ENCODE results near the gene NEMP2.
A peak's percentile ranks its signal among the peaks of the same experiment; 100 is the strongest.

Gene NEMP2, protein sequence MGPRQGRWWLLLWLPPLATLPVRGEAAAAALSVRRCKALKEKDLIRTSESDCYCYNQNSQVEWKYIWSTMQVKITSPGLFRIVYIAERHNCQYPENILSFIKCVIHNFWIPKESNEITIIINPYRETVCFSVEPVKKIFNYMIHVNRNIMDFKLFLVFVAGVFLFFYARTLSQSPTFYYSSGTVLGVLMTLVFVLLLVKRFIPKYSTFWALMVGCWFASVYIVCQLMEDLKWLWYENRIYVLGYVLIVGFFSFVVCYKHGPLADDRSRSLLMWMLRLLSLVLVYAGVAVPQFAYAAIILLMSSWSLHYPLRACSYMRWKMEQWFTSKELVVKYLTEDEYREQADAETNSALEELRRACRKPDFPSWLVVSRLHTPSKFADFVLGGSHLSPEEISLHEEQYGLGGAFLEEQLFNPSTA

DNA sequence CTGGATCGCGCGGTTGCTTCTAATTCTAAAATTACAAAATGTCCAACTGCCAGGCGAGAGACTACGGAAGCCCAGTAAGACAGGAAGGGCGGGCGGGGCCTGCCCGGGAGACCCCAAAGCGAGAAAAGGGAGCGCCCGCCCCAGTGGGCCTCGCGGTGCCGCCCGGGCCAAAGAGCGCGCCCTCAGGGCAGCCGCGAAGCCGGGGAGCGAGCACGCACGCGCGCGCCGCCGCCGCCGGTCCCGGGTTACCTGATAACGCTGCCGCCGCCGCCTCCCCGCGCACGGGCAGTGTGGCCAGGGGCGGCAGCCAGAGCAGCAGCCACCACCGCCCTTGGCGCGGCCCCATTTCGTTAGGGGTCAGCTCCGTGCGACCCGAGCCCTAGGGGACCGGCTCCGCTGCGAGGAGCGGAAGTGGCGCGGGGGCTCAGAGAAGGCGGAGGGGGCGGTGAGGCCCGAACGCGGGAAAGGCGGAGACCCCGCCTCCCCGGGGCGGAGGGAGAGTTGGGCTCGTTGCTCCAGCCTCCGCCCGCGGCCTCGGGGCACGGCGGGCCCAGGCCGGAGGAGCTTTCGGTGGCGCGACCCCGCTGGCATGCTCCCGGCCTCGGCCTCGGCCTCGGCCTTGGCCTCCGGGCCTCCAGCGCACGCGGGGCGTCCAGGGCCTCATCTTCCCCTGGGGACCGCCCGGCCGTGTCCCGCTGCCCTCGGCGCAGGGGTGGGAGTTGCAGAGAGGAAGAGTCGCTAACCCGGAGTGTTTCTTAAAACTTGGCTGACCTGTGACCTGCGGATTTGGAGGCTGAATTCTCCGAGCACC lies at the start of gene NEMP2:
NEMP2 (minus strand) TSS at position 413 of the 811 bp plus-strand sequence; CDS start at position 346, 67 bp downstream.
- peak; percentile 76 for DNase-seq

DNA sequence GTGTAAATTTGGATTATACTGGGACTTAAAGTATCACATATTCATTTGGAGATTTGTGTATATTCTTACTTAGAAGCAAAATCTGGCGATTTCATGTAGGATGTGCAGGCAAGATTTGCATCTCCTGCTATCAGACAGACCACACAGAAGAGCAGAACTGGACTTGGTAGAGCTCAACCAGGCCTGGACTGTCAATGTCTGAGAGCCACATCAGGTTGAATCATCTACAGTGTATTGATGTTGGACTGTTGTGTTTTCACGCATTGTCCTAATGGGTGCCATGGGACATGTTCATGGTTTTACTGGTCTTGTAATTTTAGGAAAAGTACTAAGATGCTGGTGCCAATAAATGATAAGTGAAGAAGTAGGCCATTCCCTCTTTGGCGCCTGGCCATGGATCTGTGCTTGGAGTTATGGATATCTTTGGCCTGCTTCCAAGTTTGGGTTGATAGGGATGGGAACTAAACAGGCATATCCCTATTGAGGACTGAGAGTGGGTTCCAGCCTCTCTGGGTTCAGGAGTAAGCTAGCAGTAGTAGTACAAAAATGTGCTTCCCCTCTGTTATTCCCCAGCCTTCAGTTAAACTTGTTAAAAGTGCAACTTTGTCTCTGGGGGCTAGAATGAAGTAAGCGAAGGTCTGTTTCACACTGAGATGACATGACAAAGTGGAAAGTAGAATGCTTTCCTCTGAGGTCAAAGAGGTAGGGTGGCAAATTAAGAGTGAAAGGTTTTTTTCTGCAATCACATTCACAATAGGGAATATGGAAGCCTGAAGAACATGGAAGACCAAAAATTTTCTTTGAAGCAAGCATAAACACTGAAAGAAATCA lies 49.2 kb upstream of the NEMP2 start:
- no peak for DNase-seq

DNA sequence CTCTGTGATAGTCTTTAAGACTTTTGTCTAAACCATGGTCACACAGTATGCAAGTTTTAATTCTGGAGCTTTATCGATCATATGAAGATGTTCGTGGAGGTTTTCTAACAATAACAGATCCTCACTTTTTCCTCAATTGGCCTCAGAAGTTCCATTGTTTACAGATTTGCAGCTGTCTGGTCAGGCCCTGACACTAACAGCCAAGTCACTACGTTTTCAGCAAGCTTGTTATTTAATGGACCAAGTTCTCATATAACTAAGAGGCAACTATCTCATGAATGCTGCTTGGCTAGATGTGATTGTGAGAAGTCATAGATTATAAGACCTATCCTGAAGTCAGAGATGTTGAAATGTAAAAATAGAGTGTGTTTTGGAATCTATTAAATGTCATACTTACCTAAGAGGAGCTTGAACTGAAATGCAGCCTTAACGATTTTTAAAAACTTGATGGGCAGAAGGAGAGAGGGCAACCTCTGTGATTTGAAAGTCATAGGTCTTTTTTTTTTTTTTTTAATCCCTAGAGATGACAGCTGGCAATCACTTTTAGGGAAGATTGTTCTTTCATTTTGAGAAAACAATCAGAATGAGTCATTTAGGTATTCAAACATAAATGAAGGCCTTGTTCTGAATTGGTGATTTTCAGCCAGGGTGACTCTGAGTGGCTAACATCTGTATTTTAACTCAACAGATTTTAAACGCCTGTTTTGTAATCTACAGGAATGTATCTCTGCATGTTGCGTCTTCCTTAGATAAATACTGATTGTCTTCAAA lies 48.4 kb upstream of the NEMP2 start:
- DNase-seq: no peak

DNA sequence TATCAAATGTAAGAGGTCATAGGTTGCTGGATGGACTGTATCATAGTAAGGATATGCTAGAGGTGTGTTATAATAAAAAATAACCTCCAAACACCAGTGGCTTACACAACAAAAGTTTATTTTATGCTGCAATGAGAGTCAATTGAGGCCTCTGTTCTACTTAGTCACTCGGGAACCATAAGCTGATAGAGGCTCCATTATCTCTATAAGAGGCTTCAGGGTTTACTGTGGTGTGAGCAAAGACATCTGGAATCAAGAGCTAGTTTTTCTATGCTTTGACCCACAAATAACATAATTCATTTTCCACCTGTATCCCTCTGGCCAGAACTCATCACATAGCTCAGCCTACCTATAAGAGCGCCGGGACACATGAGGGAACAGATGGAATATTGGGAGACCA lies 47.5 kb upstream of the NEMP2 start:
- DNase-seq: no peak

DNA sequence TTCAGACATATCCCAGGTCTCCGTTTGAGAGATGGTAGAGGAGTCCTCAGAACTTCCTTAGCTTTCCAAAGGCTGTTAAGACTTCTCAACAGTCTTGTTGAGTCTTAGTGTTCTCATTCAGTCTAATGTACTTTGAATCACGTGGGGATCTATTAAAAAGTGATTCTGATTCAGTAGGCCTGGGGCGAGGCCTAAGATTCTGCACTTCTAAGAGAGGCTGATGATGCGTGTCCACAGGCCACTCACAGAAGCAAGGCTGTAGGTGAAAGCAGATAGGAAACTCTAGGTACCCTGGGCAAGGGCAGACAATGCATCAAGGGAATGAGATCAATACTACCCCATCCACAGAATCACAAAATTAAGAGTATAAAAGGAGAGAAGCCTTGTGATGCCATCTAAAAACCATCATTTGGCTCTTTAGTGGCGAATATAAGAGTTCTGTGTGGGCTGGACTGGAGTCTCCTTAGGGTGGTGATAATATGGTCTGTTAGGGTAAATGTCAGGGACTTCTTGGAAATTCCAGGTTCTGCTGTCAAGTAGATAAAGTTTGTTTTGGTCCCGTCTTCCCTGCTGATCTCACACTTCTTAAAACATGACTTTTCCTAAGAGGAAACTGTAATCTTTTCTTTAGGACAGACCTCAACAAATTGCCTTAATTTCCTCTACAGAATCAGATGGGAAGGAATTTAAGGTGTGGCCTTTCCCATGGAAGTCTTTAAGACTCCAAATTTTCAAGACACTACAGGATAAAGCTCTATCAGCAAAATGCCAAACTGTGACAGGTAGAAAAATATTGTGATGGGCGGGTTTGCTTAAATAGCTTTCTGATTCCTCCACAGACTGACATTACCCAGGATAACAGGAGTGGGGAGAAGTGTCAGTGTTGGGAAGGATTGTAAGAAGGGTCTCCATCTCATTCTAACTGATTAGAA lies 45.7 kb upstream of the NEMP2 start:
- no peak for DNase-seq

DNA sequence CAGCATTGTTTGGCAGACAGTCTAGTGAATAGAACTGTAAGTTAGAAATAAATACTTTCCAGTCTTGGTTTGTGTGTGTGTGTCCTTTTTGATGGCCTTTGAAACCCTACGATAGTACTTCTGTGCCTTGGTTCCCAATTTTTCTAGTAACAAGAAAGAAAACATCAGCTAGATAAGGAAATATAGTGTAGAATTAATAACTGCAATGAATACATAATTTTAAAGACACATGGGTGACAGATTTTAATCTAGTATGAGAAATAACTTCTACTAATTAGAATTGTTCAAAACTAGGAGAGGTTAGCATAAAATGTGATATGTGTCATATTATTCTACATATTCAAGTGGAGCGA lies 44.5 kb upstream of the NEMP2 start:
- no peak for DNase-seq

DNA sequence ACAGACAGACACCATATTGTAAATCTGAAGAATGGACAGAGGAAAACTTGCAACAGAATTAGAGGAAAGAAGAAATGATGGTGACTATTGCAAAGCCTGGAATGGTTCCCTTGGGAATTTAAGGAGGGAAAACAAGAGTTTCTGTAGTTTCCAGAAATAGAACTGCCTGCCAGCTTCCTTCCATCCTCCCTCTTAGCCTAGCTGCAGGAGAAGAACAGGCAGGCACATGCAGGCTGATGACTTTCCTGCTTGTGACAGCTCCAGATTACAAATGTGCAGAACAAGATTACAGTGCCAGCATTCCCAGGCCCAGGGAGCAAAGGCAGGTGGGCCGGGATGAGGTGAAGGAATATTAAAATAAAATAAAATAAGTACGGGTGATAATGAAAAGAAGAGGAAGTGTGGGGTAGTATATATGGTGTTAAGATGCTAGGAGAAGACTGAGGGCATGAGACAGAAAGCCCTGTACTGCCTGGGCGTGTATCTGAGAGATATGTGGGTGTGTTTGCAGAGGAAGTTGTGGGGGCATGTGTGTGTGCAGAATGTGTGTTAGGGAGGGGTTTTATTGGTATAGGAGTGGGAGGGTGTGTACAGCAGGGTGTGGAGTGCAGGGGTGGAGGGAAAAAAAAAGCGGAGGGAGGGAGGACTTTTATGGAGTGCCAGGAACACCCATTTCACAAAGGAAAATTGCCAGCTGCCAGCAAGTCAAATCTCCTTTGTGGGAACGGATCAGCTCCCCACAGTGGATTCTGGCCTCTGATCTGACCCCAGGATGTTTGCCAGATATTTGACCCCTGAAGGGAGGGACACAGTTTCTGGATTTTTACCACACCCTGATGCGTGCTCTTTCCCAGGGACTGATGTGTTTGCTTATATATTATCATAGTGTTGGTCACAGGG lies 43.9 kb upstream of the NEMP2 start:
- DNase-seq: no peak

DNA sequence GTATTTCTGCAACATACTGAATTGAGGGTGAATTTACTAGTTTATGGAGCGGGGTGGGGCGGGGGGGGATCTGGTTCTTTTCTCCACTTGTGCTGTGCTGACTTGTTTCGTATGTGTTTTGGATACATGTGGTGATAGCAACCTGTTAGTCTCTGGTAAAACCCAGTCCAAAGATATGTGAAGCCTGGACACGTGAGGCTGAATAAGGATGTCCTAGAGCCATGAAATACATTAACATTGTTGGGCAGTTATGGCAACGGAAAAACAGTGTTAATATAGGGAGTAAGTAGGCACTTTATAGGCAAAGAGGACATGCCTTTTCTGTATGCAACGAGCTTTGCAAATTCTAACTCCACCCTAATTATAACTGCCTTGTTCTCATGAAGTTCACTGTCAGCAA lies 42.1 kb upstream of the NEMP2 start:
- DNase-seq: no peak

DNA sequence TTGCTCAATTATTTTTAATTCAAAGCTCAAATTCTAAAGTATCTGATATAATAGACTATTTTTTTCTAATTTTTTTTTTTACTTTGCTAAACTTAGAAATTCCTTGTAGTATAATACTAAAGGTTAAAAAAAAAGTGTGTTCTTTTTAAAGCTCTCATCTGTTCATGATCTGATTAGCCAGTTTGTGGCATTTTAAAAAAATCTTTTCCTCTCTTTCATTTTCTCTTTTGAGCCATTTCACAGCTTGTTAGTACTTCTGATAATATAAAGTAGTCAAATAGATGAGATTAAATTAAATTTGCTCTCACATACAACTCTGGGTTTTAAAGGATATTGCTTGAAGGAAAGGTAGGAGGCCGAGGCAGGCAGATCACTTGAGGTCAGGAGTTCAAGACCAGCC lies 40.7 kb upstream of the NEMP2 start:
- no peak for DNase-seq

DNA sequence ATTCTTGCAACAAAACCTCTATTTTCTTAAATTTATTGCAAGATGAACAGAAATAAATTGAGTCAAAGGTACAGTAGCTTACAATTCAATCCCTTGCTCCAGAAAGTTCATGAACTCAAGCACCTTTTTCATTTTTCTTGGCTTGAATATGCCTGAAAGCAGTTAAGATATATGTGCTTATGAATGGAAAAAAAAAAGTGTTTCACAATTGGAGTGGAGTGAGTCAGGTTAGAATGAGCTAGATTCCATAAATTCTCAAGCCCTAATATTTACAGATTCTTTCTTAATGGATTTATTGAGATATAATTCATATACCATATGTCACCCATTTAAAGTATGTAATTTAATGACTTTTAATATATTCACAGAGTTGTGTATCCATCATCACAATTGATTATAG lies 39.6 kb upstream of the NEMP2 start:
- no peak for DNase-seq

DNA sequence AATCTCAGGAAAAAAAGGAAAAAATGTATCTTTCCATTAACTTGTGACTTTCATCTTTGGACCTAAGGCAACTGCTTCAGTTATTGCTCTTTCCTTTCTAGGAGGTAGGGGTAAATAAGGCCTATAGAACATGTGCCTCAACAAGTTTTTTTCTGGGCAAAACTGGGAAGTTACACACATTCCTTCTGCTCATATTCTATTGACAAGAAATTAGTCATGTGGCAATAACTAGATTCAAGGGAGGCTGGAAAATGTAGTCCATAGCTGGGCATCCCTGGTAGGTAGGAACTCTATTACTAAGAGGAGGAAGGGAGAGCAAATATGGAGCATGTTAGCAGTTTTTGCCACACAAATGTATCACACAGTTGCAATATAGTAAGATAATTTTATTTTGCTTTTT lies 37.7 kb upstream of the NEMP2 start:
- no peak for DNase-seq

DNA sequence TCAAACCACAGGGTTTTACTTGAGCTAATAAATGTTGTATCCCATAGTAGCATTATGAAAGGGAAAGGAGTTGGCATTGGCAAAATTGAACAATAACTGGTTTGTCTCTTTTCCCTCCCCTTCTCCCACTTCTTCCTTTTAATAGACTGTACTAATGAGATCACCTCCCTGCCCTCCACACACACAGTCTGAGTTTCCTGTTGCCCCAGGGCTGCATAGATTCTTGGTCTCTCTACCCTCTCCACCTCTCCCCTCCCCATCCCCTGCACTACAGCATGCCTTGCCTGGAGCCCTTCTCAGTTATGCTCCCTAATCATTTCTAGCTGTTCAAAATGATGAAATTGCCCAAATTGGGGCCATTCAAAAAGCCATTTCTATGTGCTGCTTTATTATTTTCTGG lies 37.2 kb upstream of the NEMP2 start:
- no peak for DNase-seq

DNA sequence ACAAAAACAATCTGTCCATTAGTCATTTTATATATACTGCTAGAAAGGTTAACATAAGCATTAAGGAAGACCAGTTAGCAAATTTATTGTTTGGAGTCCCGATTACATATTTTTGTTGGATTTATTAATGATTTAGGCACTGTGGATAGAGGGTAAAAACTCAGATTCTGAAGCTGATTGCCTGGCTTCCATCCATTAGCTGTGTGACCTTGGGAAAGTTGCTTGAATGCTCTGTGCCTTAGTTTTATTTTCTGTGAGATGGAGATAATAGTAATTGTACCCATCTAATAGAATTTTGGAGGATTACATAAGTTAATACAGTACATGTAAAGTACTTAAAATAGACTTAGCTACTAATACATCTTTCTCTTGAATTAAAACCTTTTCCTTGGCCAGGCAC lies 36.3 kb upstream of the NEMP2 start:
- no peak for DNase-seq

DNA sequence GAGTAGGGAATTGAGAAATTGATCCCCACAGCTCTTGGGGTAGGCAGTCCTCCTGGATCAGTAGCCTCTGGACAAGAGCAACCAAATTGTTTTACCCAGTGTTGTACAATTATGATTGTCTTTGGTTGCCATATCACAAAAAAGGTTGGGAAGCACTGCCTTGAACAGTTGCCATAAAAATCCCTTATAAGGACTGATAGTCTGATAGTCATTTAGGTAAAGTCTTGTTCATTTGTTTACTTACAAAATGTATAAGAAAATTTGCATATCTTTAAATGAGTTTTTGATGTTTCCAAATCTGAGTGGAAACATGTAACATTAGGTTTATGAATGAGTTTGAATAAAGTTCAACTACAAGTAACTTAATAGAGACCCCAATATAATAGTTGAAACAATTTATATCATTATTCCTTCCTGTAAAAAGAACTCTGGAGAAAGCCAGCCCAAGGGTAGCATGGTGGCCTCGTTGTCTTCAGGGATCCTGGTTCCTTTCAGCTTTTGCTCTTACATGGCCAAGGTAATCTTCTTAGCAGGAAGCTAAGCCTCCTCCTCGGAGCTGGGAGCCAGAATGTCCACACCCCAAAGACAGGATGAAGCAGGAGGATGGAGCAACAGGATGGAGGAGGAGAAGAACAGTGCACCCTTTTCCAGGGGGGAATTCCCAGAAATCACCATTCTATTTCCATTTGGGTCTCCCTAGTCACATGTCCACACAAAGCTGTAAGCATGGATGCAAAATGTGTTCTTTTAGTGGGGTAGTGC lies 35.7 kb upstream of the NEMP2 start:
- DNase-seq: no peak

DNA sequence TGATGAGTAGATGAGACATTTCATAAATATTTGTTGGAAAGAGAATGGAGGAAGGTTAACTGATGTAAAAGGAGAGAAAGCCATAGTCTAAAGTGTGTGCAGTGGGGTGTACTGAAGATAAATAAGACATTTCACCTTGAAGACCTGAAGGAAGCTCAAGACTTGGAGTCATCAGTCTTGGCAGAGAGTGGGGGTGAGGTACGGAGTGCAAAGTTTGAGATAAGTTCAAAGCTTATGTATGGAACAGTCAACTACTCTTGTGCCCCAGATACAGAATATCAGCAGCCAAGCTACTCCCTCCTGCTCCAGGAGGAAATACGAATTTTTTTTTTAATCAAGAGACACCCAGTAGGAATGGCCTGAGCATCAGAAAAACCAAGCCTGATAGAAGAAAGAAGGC lies 30.3 kb upstream of the NEMP2 start:
- no peak for DNase-seq

DNA sequence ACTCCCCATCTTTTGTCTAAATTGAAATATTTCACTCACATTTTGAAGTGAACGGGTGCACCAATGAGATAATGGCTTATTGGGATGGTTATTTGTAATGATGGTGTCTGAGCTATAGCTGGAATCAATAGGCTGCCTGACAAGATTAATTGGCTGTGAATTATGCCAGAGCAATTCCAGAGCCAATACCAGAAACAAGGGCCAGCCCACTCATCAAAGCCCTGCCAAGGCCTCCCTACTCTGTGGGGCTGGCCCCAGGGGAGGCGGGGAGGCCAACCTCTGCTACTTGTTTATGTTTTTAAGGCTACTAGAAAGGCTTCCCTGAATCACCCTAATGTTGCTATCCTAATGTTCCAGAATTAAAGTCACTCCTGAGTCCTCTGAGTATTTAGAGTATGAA lies 29.1 kb upstream of the NEMP2 start:
- no peak for DNase-seq

DNA sequence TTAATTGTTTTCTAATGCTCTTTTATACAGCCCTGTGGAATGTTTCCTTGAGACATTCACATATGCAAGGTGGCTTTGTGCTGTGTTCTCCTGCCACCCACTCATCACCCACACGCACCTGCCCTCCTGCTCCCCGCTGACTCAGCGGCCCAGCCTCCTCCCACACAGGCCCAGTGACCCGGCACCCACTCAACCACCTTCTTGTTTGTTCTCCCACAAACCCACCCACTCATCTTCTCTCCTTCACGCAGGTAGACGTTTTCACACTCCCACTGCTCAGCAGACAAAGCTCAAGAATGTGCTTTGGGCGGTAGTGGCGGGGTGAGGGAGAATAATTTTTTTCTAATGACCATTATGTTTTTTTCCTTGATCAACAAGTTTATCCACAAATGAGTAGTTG lies 28.6 kb upstream of the NEMP2 start:
- DNase-seq: no peak

DNA sequence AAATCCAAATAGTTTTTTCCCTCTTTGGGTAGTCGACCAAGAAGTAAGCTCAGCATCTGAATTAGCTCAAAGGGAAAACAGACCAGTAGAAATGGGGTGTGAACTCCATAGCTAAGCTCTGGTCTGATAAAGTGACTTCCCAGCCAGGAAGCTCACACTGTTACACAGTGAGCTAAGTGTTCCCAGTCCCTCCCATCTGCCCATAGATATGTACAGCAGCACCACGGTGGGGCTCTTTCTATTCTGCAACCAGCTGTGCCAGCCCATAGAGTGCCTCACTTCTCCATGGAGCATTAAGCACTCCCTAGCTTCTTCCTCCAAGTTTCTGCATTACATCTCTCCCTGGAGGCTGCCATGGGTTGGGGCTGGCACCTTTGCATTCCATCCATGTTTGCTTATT lies 27.6 kb upstream of the NEMP2 start:
- no peak for DNase-seq

DNA sequence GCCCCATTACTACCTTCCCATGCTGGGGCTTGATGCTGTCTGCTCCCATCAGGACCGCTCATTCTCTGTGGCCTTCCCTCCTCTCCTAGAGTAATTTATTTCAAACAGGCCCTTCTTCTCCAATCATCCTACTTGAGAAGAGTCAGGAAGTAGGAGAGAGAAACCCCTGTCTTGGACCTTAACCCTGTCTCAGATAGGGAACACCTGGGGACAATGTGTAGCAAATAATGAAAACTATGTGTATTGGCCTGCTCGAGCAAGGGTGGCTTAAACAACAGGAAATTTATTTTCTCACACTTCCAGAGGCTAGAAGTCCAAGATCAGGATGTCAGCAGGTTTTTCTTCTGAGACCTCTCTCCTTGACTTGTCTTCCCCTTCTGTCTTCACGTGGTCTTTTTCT lies 26.6 kb upstream of the NEMP2 start:
- DNase-seq: no peak
